GM21723 (cell line): Measurements from ENCODE around the gene BHMT.
"Not testable (repeated sequence)": the region's sequence is repeated elsewhere in the genome, so short reads cannot be mapped to it uniquely, and the experiment has no call there.

Experiments
- ATAC-seq: cut with Tn5 transposase; IDR thresholded peaks from one replicate; pipeline ENCODE4 v1.9.1; 2021; ENCODE audit warnings: mild to moderate bottlenecking, moderate library complexity; ENCODE audit not compliant: unreplicated experiment

BHMT gene

GRCh38 chr5:79168031-79168430 is 56.4 kb downstream of the BHMT start:
- ATAC-seq: no peak

- no peak for ATAC-seq
Observed at GRCh38 chr5:79170661-79171060, 59.1 kb downstream of the BHMT start.

- no peak for ATAC-seq
Observed at GRCh38 chr5:79171635-79172245, 60.1 kb downstream of the BHMT start.

- ATAC-seq: no peak
Observed at GRCh38 chr5:79172269-79172668, 60.7 kb downstream of the BHMT start.

GRCh38 chr5:79173626-79174025 is 62.0 kb downstream of the BHMT start:
- no peak for ATAC-seq

GRCh38 chr5:79180449-79180848 is 68.8 kb downstream of the BHMT start:
- ATAC-seq: not testable (repeated sequence)

- ATAC-seq: no peak
Observed at GRCh38 chr5:79181419-79182022, 69.9 kb downstream of the BHMT start.
